ENCODE data around the gene RGS3. TPM values are rescaled to one million over a fixed set of nuclear protein-coding genes. Genes with fewer than 3 reads are reported as not detected.

The RGS3 gene
- total and polyA plus RNA-seq, 12 donors = 65.4 to 201 (median 132) TPM

- H3K4me3 ChIP-seq = no peak overlapping the region
- peaks cover 29 to 53% (median 47%) of the 10 kb centered on the region in 9 donors for H3K4me1 ChIP-seq
Observed at GRCh38 chr9:113603773-113604172, 140.2 kb downstream of the RGS3 start.

GRCh38 chr9:113604393-113604792 lies 140.9 kb downstream of the RGS3 start:
- no peak for DNase-seq
- intact Hi-C loops (cut with DNase I) = no loop called here
- Histone ChIP-seq H3K4me1 (peaks cover 31 to 53% (median 47%) of the 10 kb centered on the region in 9 donors), H3K27ac (no peak overlapping the region), H3K27me3 (no peaks in the 10 kb centered on the region), H3K4me3 (no peak overlapping the region), H3K36me3 (no peaks in the 10 kb centered on the region), H3K9me3 (no peaks in the 10 kb centered on the region)
- TF ChIP-seq, protein P1, sequence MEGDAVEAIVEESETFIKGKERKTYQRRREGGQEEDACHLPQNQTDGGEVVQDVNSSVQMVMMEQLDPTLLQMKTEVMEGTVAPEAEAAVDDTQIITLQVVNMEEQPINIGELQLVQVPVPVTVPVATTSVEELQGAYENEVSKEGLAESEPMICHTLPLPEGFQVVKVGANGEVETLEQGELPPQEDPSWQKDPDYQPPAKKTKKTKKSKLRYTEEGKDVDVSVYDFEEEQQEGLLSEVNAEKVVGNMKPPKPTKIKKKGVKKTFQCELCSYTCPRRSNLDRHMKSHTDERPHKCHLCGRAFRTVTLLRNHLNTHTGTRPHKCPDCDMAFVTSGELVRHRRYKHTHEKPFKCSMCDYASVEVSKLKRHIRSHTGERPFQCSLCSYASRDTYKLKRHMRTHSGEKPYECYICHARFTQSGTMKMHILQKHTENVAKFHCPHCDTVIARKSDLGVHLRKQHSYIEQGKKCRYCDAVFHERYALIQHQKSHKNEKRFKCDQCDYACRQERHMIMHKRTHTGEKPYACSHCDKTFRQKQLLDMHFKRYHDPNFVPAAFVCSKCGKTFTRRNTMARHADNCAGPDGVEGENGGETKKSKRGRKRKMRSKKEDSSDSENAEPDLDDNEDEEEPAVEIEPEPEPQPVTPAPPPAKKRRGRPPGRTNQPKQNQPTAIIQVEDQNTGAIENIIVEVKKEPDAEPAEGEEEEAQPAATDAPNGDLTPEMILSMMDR (IDR thresholded peaks at IDR 0.05) = no peak
- ATAC-seq = no peak
- whole genome bisulfite sequencing, 2 donors = 84 to 90% methylated on average over 3 of the region's 3 CpGs

More at GRCh38 chr9:113603773-113604172, 140.2 kb downstream of the RGS3 start:
- 93 to 96% methylated on average over 5 of the region's 5 CpGs for WGBS, 2 donors
- Histone ChIP-seq H3K27ac (peak overlapping the region in 2 of 10 donors; percentile 13 to 96), H3K9me3 (no peaks in the 10 kb centered on the region), H3K36me3 (peaks cover 0 to 4% (median 0%) of the 10 kb centered on the region in 9 donors), H3K27me3 (no peaks in the 10 kb centered on the region)
- no peak for ATAC-seq
- DNase-seq = no peak
- intact Hi-C loops (cut with DNase I) = no loop called here
- TF ChIP-seq, protein P1 (IDR thresholded peaks at IDR 0.05) = no peak

GRCh38 chr9:113606510-113606909 lies 143.0 kb downstream of the RGS3 start:
- DNase-seq = no peak
- H3K4me3 ChIP-seq = no peak overlapping the region
- peaks cover 26 to 53% (median 47%) of the 10 kb centered on the region in 9 donors for H3K4me1 ChIP-seq
- no peak for ATAC-seq
- intact Hi-C loops (cut with DNase I) = no loop called here
- no peaks in the 10 kb centered on the region for H3K36me3 ChIP-seq
- no peaks in the 10 kb centered on the region for H3K27me3 ChIP-seq
- no peaks in the 10 kb centered on the region for H3K9me3 ChIP-seq
- 90% methylated on average over 6 of the region's 6 CpGs for WGBS, 2 donors
- TF ChIP-seq, protein P1 (IDR thresholded peaks at IDR 0.05) = no peak
- H3K27ac ChIP-seq = no peak overlapping the region

- peaks cover 17 to 47% (median 35%) of the 10 kb centered on the region in 9 donors for H3K4me1 ChIP-seq
- DNase-seq (no peak), ATAC-seq (no peak)
- peak overlapping the region in 5 of 10 donors; percentile 72 to 92 (median 90) for H3K27ac ChIP-seq
- no peak overlapping the region for H3K4me3 ChIP-seq
- intact Hi-C loops (cut with DNase I) = no loop called here
- TF ChIP-seq, protein P1 (IDR thresholded peaks at IDR 0.05) = no peak
- no peaks in the 10 kb centered on the region for H3K36me3 ChIP-seq
- H3K9me3 ChIP-seq = no peaks in the 10 kb centered on the region
- no peaks in the 10 kb centered on the region for H3K27me3 ChIP-seq
- 95 to 97% methylated on average over 9 of the region's 9 CpGs for WGBS, 2 donors
Observed at GRCh38 chr9:113608082-113608685, 144.7 kb downstream of the RGS3 start.
